NCI-H1105 (cell line): ENCODE results near the gene PCCA.
"Not testable (repeated sequence)": the region's sequence is repeated elsewhere in the genome, so short reads cannot be mapped to it uniquely, and the experiment has no call there.

Source experiments
- DNase-seq: peaks from one replicate; lab custom pipeline; 2025; lab: John Stamatoyannopoulos, UW

Gene PCCA

DNA sequence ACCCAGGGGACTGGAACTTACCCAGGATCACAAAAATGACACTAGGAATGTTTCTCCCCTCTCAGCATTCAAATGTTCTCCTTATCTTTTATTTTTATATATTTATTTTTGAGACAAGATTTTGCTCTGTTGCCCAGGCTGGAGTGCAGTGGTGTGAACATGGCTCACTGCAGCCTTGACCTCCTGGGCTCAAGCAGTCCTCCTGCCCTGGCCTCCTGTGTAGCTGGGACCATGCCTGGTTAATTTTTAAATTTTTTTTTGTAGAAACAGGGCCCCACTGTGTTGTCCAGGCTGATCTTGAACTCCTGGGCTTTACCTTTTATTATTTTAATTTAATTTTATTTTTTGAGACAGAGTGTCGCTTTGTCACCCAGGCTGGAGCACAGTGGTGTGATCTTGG lies 108.2 kb downstream of the PCCA start:
- no peak for DNase-seq

DNA sequence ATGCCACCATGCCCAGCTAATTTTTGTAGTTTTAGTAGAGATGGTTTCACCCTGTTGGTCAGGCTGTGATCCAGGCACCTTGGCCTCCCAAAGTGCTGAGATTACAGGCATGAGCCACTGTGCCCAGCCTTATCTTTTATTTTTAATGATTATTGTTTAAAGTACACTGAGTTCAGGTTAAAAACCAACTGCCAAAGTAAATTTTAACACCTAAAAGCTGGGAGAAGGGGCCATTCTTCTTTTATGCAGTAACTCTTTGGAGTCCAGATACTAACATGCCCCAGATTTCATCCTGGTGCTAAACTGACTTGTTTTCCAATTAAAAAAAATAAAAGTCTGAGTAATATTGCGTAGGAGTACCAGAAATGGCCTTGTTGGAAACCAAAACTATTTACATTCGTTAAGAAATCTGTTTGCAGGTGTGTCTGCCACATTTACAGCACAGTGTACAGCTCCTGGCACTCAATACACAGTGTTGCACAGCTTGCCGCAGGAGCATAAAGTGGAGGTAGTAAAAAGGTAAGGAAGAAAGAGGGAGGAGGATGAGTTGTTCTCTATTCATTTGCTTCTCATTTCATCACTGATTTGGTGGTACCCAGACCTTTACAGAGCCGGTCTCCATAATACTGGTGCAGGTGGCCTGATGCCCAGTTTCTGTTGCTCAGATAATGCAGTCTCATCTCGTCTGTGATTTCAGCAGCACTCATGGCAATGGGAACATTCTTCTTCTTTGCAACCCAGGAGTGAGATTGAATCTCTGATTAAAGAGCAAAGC lies 108.9 kb downstream of the PCCA start:
- DNase-seq = no peak

GRCh38 chr13:100203696-100204367 lies 114.9 kb downstream of the PCCA start:
- no peak for DNase-seq

DNA sequence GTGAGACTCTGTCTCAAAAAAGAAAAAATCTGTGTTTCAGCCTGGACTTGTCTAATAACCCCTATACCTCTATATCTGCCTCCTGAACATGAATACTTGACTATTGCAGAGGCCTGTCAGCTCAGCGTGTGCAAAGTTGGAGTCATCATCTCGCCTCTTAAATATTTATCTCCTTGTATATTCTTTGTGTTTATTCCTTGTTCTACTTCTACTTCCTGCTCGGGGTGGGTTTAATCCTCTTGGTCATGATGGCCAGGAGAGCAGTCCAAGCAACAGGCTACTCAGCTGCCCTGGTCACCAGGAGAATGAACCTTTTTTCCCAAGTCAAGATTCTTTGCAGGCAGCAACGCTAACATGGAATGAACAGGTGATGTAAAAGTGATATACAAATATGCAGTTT lies 119.1 kb downstream of the PCCA start:
- DNase-seq = no peak

- DNase-seq = no peak
Observed at GRCh38 chr13:100208626-100209025, 119.7 kb downstream of the PCCA start.

DNA sequence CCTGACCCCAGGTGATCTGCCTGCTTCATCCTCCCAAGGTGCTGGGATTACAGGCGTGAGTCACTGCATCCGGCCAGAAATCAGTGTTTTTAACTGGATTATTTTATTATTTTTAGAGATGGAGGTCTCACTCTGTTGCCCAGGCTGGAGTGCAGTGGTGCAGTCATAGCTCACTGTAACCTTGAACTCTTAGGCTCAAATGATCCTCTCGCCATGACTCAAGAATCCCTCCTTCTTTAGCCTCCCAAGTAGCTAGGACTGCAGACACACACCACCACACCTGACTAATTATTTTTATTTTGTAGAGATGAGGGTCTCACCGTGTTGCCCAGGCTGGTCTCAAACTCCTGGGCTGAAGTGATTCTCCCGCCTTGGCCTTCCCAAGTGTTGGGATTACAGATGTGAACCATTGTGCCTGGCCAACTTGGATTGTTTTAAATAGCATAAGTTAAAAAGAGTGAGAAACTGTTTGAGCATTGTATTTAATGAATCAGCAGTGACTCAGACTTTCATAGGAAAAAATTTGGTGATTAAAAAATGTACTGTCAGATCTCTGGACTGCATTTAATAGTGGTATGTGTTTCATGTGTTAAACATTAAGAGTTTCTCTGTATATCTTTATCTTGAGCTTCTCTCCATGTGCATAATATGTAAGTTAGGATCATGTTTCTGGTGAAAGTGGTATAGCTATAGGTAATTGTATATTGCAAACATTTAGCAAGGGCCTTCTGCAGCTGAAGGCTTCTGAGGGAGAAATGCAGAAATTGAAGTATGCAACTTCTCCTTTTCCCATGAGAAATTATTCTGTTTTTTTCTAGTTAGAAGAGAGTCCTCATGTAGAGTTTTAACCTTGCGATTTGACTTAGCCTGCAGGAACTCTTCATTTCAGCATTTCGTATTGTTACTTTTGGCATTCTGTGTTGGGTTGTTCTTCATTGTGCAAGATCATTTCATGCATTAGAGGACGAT lies 121.2 kb downstream of the PCCA start:
- DNase-seq = no peak

- no peak for DNase-seq
Observed at GRCh38 chr13:100211016-100211710, 122.3 kb downstream of the PCCA start.

DNA sequence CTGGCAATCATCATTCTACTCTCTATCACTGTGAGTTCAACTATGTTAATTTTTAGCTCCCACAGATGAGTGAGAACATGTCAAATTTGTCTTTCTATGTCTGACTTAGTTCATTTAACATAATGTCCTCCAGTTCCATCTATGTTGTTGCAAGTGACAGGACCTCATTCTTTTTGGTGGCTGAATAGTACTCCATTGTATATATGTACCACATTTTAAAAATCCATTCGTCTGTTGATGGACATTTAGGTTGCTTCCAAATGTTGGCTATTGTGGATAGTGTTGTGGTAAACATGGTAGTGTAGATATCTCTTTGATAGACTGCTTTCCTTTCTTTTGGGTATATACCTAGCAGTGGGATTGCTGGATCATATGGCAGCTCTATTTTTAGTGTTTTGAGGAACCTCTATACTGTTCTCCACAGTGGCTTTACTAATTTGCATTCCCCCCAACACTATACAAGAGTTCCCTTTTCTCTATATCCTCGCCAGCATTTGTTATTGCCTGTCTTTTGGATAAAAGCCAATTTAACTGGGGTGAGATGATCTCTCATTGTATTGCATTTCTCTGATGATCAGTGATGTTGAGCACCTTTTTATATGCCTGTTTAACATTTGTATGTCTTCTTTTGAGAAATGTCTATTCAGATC lies 124.1 kb downstream of the PCCA start:
- no peak for DNase-seq

DNA sequence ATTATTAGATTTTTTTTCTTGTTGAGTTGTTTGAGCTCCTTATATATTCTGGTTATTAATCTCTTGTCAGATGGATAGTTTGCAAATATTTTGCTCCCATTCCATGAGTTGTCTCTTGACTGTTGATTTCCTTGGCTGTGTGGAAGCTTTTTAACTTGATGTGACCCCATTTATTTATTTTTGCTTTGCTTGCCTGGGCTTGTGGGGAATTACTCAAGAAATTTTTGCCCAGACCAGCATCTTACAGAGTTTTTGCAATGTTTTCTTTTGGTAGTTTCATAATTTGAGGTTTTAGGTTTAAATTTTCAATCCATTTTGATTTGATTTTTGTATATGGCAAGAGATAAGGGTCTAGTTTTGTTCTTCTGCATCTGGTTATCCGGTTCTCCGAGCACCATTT lies 124.7 kb downstream of the PCCA start:
- DNase-seq = no peak

DNA sequence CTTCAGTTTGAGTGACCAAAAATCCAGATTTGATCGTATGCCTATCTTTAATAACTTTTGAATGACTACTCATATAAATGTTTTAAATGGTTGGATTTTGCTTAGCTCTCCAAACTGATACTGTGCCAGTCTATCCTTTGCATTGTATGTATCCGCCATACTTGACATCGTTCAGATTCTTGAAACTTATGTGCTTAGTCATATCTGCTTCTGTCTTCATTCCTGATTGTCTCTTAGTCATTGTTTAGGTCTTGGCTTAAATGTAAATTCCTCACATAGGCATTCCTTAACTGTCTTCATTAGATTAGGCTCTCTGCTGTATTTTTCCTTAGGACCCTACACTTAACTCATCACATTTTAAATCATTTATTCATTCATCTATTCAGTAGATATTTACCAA lies 126.0 kb downstream of the PCCA start:
- DNase-seq = no peak

DNA sequence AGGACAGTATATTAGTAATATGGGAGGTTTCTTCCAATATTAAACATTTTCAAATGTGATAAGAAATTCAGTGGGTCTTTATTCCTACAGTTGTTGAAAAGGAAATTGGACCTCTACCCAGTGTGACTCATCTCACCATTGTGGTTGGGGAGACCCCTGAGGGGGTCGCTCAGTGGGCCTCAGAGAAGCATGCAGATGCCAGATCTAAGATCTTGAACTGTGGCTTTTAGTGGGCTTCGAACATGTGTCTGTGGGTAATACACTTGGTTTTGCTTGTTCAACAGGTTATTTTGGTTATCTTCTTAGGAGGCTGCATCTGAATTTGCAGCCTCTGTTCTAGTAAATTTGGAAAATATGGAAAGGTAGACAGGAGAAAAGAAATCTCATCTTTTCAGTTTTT lies 132.3 kb downstream of the PCCA start:
- DNase-seq = no peak

DNA sequence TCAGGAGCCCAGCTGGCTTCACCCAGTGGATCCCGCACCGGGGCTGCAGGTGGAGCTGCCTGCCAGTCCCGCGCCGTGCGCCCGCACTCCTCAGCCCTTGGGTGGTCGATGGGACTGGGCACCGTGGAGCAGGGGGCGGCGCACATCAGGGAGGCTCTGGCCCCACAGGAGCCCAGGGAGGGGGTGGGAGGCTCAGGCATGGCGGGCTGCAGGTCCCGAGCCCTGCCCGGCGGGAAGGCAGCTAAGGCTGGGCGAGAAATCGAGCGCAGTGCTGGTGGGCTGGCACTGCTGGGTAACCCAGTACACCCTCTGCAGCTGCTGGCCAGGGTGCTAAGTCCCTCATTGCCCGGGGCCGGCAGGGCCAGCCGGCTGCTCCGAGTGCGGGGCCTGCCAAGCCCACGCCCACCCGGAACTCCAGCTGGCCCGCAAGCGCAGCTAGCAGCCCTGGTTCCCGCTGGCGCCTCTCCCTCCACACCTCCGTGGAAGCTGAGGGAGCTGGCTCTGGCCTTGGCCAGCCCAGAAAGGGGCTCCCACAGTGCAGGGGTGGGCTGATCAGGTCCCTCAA lies 135.2 kb downstream of the PCCA start:
- DNase-seq = not testable (repeated sequence)

- no peak for DNase-seq
Observed at GRCh38 chr13:100229603-100230002, 140.7 kb downstream of the PCCA start.

DNA sequence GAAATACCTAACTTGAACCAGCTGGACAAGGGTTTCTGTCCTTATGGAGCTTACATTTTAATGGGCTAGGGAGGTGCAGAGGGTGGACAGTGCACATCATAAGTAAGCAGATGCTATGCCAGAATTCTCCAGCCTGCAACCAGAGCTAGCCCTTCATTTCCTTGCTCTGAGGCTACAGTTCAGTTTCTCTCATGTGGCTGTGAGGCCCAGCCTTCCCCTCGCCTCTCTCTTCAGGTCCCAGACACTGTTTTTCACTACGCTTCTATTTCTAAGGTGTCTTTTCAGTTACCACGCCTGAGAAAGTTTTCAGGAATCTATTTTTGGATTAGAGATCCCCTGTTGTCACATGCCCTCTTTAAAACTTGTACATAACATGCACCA lies 141.9 kb downstream of the PCCA start:
- DNase-seq = no peak

DNA sequence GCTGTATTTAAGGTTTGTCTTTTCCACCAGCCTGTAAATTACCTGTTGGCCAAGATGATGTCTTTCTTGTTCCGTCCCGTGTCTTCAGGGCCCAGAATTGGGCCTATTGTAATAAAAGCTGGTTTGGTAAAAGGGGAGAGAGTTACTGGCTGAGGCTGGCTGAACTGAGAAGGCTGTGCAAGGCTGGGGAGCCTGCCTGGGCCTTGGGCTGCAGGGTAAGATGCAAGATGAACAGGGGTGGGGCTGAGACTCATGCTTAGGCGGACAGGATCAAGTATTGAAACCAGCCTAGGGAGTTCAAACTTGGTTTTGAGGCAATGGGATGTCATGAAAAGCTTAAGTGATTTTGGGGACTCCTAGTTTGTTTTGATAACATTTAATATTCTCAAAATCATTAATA lies 142.3 kb downstream of the PCCA start:
- no peak for DNase-seq

DNA sequence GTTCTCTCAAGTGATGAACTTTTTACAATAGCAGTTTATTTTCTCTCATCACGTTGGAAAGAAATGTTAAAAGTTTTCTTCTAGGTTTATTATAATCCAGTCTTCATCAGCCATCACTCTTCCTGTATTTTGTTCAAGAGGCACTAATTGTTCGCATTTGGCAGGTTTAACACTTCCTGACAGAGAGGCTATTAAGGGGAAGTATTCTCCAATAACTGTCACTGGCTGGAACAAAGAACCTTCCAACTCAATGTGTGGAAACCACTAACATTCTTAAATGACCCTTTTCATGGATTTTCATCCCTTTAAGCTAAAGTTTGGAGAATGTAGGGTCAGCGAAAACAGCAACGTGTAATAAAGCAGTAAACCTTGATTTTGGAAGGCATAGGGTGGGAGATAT lies 145.1 kb downstream of the PCCA start:
- peak; percentile 24 for DNase-seq

DNA sequence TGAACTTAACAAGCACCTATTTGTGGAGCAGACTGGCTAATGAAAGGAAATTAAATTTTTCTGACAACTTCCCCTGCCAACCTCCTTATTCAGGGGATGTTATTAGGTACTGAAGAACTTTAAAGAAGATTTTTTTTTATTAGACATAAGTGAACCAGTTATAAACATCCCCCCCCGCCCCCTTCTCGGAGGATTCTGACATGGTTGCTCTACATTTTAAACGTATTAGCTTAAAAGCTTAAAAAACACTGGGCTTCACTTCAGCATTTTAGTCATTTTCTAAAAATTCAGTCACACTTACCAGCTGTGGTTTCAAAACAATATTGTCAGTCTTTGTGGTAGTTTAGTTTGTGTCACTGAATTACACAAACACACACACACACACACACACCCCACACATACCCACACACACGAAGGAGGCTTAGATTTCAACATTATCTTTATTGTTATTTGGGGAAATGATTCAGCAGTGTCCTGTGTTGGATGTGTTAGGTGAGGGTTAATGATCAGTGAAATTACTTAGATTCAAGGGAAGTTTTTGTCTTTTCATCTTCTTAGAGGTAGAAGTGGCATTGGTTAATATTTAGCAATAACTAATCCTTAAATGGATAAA lies 145.7 kb downstream of the PCCA start:
- DNase-seq = no peak

DNA sequence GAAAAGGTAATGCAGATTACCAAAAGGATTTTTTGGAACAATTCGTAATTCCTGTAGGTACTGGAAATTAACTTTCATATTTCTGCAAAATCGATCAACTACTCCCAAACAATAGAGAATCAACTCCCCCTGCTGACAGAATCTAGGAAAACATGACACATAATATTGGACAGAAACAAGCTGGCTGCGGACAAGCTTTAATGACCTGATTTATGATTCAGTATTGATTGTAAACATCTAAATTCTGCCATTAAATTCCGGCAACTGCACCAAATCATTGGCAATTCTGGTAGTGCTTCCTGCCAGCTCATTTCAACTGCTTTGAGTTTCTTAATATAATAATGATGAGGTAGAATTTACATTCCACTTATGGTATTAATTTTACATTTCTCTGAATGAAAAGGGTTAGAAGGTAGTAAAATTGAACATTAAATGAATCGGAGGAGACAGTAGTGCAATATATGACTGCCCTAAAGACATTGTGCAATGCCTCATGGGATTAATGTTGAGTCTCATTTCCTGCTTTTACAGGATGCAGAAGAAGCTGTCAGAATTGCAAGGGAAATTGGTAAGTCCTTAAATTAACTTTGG lies 146.5 kb downstream of the PCCA start:
- peak; percentile 13 for DNase-seq

GRCh38 chr13:100240109-100240779 lies 151.4 kb downstream of the PCCA start:
- DNase-seq = no peak

DNA sequence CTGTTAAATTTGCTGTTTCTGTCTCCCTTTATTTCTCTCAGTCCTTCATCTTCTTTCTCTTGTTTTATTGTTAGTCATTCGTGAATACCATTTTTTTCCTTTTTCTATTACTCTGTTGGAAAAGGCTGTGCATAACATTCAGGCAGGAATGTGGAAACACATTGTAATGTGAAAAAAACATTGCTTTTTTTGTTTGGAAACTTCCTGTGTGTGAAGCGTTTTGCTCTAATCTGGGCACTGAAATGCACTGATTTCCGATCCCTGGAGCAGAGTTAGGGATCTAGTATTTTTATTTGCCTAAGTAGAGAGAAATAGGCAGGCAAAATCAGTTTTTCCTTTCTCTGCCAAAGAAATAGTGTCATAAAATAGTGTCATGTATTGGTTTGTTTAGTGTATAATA lies 155.5 kb downstream of the PCCA start:
- no peak for DNase-seq
